ENCODE results near the gene LYZL1. TPM values are rescaled to one million over a fixed set of nuclear protein-coding genes. Genes with fewer than 3 reads are reported as not detected.
"Not testable (repeated sequence)": the region's sequence is repeated elsewhere in the genome, so short reads cannot be mapped to it uniquely, and the experiment has no call there.

The LYZL1 gene
- total RNA-seq, 1 experiment from 2014 or later = not detected

DNA sequence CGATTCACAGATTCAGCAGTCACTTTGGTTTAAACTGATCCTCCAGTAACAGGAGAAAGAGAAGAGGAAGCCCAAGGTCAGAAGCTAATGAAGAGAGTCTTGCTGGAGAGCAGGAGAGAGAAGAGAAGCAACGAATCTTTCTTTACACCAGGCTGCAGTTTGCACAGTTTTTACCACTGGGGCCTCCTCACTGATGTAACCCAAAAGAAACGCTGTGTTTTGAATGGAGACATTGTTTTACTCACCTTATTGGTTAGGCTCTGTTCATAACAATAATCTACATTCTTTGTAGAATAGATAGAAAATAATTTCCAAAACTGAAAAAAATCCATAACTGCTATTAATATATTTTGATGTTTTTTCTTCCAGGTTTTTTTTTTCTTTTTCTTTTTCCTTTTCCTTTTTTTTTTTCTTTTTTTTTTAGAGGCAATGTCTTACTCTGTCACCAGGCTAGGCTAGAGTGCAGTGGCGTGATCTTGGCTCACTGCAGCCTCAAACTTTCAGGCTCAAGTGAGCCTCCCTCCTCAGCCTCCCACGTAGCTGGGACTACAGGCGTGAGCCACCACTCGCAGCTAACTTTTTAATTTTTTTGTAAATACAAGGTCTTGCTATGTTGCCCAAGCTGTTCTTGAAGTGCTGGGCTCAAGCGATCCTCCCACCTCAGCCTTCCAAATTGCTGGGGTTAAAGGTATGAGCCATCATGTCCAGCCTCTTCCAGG lies 27.6 kb downstream of the LYZL1 start:
- Histone ChIP-seq H3K4me3 (no peak overlapping the region), H3K27me3 (no peaks in the 10 kb centered on the region), H3K9me3 (peaks cover 5% of the 10 kb centered on the region), H3K36me3 (no peaks in the 10 kb centered on the region)
- no peak for DNase-seq

DNA sequence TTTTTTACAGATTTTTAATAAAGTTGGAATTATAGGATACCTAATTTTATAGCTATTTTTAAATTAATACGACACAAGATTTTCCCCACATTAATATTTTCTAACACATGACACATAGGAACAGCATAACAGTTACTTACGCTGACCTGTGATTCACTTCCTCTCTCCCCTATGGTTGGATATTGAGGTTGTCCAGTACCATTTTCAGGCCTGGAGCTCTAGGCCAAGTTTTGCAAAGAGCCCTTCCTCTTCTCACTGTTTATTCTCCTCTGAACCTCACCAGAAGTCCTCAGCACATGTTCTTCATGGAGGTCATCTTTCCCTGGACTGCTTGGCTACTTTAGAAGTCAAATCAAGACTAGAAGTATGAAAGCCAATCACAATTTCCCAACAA lies 28.2 kb downstream of the LYZL1 start:
- no peak for DNase-seq
- Histone ChIP-seq H3K36me3 (no peaks in the 10 kb centered on the region), H3K4me3 (no peak overlapping the region), H3K27me3 (no peaks in the 10 kb centered on the region), H3K9me3 (peaks cover 5% of the 10 kb centered on the region)

DNA sequence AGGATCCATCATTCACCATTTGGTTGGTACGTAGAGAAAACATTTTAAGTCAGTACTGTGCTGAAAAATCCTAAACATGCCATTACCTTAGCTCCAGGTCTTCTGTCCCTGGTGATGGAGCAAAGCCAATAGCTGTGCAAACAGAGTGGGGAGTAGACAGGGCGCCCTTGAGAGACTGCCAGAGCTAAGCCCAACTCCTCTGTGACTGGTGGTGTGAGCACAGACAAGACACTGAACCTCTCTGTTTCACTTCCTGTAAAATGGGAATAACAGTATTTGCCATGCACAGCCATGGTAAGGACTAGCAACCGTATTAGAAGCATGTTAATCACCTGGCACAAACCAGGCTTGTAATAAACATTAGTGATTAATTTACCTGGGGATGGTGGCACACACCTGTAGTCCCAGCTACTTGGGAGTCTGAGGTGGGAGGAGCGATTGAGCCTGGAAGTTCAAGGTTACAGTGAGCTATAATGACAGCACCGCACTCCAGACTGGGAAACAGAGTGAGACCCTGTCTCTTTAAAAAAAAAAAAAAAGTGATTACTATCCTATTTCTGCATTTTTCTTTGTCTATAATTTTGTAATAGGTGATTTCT lies 28.7 kb downstream of the LYZL1 start:
- DNase-seq = no peak

DNA sequence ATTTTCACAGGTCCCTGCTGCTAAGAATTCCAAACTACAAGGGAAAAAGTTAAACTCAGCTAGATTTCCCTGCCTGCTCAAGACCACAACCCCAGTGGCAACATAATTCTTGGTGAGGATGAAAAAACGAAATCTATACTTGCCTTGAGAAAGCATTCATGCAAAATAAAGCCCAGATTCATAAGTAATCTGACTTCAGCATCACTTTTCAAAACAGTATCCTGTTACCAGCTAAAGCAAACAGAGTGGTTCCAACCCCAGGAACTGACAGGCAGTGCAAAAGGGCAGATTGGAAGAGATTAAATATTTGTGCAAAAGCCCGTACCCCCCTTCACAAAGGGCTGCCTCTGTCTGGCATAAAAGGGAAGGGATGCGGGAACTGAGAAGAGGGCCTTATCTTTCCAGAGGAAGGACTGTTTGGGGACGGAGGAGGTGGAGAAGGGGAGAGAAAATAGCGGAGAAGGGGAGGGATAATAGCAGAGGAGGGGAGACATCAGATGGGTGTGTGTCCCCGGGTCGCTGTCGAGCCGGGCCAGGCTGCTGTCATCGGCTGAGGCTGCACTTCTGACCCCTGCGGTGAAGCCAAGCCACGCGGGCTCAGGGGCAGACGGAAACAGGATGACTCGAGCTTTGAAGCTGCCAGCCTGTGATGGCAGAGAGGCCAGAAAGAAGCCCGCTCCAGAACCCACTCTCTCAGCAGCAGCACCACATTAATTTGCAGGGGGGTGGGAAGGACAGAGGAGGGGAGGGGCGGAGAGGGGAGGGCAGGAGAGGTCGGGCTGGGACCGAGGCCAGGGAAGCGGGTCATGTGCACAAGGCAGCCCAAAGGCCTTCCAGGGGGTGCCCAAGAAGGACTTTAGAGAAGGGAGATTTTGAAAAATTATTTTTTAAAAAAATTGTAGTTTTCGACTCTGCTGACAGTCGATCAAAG lies 29.5 kb downstream of the LYZL1 start:
- H3K36me3 ChIP-seq, H3K9me3 ChIP-seq, H3K4me3 ChIP-seq, H3K27me3 ChIP-seq: not testable (repeated sequence)
- DNase-seq = peak; percentile 77

More for the DNA sequence above, 28.7 kb downstream of the LYZL1 start:
- H3K9me3 ChIP-seq = peaks cover 5% of the 10 kb centered on the region
- no peaks in the 10 kb centered on the region for H3K36me3 ChIP-seq
- no peaks in the 10 kb centered on the region for H3K27me3 ChIP-seq
- no peak overlapping the region for H3K4me3 ChIP-seq

DNA sequence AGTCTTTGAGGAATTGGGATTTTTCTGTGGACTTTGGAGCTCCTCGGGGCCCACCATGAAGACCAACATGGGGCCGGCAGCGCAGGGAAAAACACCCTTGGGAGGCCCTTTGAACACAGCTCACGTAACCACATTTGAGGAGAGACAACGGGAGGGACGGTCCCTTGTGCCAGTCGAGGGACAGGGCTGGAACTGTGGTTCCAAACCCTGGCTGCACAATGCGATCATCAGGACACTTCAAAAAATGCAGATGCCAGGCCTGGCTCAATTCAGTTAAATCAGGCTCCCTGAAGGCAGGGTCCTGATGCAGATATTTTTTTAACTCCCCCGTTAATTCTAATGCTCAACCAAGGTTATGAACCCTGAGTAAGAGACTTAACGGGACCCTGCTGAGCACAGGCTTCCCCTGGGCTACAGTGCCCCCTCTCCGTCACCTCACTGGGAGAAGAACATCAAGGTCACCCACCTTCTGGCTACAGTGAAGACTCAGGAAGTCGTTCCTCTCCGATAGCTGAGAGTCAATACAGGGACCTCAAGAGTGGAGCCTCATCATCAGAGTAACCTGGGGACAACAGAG lies 30.4 kb downstream of the LYZL1 start:
- no peaks in the 10 kb centered on the region for H3K9me3 ChIP-seq
- no peak overlapping the region for H3K4me3 ChIP-seq
- DNase-seq = no peak
- no peaks in the 10 kb centered on the region for H3K36me3 ChIP-seq
- H3K27me3 ChIP-seq = no peaks in the 10 kb centered on the region

DNA sequence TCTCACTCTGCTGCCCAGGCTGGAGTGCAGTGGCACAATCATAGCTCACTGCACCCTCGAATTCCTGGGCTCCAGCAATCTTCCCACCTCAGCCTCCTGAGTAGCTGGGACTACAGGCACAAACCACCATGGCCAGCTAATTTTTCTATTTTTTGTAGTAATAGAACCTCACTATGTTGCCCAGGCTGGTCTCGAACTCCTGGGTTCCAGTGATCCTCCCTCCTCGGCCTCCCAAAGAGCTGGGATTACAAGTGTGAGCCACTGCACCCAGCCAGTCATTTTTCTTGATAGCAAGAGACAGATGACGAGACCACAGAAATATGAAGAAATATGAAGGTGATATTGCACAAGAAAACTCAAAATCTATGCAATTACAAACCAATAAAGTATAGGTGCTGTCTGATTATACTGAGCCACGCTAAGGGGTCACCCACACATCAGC lies 31.8 kb downstream of the LYZL1 start:
- not testable (repeated sequence) for H3K4me3 ChIP-seq, DNase-seq

DNA sequence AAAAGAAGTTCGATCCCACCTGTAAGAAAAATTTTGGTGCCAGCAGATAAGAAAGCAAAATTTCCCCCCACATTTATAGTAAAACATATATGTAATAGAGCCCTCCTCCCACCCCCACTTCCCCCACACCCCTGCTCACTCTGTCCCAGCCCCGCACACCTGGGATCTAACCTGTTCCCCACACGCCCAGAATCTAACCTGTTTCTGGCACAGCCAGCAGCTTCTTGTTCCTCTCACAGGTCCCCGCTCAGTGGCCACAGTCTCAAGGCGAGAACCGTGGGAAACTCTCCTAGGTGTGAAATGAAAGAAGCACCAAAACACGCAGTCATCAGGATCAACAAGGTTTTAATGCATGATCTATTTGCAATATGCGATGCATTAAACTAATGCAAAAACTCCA lies 32.8 kb downstream of the LYZL1 start:
- Histone ChIP-seq H3K27me3 (no peaks in the 10 kb centered on the region), H3K9me3 (no peaks in the 10 kb centered on the region), H3K4me3 (no peak overlapping the region), H3K36me3 (no peaks in the 10 kb centered on the region)
- no peak for DNase-seq

More for the DNA sequence above, 31.8 kb downstream of the LYZL1 start:
- H3K27me3 ChIP-seq, H3K9me3 ChIP-seq, H3K36me3 ChIP-seq: not testable (repeated sequence)

DNA sequence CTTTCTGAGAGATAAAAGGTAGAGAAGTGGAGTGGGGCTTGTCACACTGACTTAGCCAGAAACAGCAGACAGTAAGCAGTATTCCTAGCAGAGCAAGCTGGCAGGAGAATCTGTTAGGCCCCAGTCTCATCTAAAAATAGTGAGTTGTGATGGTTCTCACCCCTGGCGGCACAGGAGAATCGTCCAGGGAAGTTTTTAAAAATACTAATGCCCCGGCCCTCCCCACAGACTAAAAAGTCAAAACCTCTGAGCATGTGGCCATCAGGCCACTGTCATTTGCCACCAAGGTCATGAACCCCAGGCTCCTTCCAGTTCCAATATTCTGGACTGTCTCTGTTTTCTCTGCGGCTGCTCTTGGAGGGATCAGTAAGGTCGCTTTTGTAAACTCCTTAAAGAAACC lies 34.0 kb downstream of the LYZL1 start:
- Histone ChIP-seq H3K9me3 (peaks cover 3% of the 10 kb centered on the region; the same call in 1 of the 2 replicates), H3K4me3 (no peak overlapping the region), H3K36me3 (no peaks in the 10 kb centered on the region)

DNA sequence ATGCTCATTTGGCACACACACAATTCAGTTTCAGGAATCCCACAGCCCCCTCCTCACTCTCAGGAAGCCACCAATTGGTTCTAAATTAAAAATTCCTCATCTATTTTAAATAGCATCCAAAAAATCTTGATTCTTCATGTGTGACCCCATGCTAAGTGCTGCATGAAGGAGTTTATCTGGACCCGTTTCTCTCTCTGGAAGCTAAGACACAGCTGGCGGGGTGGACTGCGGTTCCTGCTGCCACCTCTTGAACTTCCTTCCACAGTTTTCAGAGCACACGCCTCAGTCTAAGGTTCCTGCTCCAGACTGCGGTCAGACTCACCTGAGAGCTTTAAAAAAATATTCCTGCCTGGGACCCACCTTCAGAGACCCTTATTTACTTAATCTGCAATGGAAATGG lies 34.5 kb downstream of the LYZL1 start:
- H3K36me3 ChIP-seq = no peaks in the 10 kb centered on the region
- DNase-seq = no peak

More for the DNA sequence above, 34.0 kb downstream of the LYZL1 start:
- no peaks in the 10 kb centered on the region for H3K27me3 ChIP-seq
- no peak for DNase-seq

DNA sequence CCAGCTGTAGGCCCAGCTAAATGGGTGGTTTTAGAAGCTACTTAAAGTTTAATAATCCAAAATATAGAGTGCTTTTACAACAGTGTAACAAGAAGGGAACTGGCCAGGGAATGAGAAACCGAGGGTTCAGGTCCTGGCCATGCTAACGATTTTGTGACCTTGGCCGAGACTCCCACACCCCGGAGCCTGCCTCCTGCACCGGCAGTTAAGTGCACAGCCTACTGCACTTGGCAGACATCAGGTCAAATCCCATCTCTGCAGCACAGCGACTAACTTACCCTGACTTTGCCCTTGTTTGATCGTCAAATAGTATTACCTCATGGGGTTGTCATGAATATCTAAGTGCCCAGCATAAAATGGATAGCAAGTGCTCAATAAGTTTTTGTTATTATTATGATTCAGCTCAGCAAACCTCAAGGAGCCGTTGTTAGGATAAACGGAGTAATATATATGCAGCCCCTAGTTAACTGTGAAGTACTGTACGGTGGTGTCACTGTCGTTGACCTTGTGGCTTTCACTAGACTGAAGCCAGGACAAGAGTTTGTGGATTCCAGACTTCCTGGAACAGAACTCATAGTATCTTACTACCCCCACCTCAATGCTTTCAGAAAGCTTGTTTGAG lies 35.5 kb downstream of the LYZL1 start:
- peaks cover 5% of the 10 kb centered on the region; the same call in 1 of the 2 replicates for H3K9me3 ChIP-seq
- no peaks in the 10 kb centered on the region for H3K36me3 ChIP-seq
- H3K4me3 ChIP-seq = no peak overlapping the region
- no peaks in the 10 kb centered on the region for H3K27me3 ChIP-seq
- no peak for DNase-seq

More for the DNA sequence above, 34.5 kb downstream of the LYZL1 start:
- Histone ChIP-seq H3K4me3 (no peak overlapping the region), H3K27me3 (no peaks in the 10 kb centered on the region), H3K9me3 (peaks cover 5% of the 10 kb centered on the region; the same call in 1 of the 2 replicates)

DNA sequence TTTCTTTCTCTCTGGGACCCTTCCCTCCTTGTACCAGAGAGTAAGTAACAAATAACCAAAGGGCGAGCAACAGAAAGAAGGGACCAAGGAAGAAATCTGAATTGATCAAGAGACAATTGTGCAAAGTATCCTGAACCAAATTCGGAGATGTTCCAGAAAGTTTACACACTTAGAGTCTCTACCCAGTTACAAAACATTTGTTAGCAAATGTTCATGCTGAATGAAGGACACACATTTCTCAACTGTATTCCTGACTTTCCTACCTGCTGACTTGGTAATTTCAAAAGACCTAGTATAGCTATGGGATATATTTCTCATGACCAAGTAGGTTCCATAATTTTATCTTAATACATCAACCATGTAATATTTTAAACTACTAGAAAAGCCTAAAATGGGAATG lies 37.4 kb downstream of the LYZL1 start:
- Histone ChIP-seq H3K36me3 (no peaks in the 10 kb centered on the region), H3K27me3 (no peaks in the 10 kb centered on the region), H3K9me3 (peaks cover 5% of the 10 kb centered on the region; the same call in 1 of the 2 replicates), H3K4me3 (no peak overlapping the region)
- no peak for DNase-seq

DNA sequence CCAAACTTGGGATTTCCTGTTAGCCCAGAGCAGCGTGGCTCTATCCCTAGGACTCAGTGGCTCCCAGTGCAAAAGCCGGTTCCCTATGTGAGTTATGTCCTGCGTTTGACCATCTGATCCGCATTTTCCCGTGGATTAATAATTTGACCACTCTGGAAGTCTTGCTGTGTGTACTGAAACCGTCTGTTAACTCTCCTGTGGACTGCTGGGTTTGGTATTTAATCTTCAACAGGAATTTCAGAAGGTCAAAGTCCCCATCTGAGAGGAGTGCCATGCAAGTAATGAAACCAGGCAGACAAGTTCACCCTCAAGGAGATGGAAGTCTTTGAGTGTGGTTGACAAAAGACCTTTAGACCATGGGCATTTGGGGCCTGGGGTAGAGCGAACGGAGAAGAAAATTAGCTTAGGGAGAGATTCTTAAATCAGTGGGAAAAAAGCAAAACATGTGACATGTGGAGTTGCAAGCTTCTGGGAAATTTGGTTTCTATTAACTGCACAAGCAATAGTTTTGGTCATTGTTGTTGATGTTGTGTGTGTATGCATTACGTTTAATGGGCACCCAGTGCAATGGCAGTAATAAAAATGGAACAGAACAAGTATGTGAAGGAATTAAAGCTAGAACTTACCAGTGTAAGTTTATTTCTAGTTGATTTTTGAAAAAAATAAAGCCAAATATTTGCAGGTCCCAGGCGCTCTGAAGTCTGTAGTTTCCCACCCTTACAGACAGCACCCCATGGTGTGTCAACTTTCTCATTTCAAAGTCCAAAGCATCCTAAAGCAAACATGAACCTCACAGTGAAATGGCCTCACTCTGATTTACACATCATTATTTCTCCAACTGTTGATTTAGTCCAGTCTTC lies 38.2 kb downstream of the LYZL1 start:
- H3K9me3 ChIP-seq = peaks cover 5% of the 10 kb centered on the region; the same call in 1 of the 2 replicates

DNA sequence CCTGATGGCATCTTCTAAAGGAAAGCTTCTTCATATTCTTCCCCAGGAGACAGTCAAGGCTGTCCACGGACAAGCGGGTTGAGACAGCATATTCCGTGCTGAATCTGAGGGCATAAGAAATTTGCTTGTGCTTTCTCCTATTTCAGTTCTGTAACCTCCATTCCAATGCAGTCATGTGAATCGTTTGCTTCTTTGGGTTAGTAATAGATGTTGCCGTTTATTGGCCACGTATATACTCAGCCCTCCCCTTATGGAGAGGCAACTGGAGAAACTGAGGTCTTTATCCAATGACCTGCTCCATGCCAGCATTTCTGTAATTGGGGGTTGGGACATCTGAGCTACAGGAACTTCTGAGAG lies 38.9 kb downstream of the LYZL1 start:
- H3K27me3 ChIP-seq = no peaks in the 10 kb centered on the region
- DNase-seq = no peak
- peaks cover 5% of the 10 kb centered on the region; the same call in 1 of the 2 replicates for H3K9me3 ChIP-seq
- no peaks in the 10 kb centered on the region for H3K36me3 ChIP-seq
- no peak overlapping the region for H3K4me3 ChIP-seq

More for the DNA sequence above, 38.2 kb downstream of the LYZL1 start:
- no peaks in the 10 kb centered on the region for H3K27me3 ChIP-seq
- H3K4me3 ChIP-seq = no peak overlapping the region
- DNase-seq = no peak
- no peaks in the 10 kb centered on the region for H3K36me3 ChIP-seq

DNA sequence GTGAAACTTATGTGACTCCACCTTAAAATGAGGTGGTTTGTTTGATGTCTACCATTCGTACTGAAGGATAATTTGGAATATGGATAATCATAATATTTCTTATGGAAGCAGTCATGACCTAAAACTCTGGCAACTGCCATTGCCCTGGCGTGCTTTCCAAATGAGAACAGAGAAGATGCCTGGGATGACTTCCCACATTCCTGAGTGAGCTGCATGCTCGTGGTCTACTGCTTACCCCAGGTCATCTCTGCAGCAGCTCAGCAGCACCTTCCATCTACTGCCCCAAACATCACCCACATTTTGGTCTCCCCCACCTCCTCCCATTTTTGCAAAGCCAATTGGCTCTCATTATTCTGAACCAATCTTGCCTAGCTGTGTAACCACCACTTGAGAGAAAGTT lies 40.1 kb downstream of the LYZL1 start:
- Histone ChIP-seq H3K27me3 (no peaks in the 10 kb centered on the region), H3K36me3 (no peaks in the 10 kb centered on the region), H3K9me3 (peaks cover 5% of the 10 kb centered on the region; the same call in 1 of the 2 replicates), H3K4me3 (no peak overlapping the region)
- peak; percentile 69 for DNase-seq

DNA sequence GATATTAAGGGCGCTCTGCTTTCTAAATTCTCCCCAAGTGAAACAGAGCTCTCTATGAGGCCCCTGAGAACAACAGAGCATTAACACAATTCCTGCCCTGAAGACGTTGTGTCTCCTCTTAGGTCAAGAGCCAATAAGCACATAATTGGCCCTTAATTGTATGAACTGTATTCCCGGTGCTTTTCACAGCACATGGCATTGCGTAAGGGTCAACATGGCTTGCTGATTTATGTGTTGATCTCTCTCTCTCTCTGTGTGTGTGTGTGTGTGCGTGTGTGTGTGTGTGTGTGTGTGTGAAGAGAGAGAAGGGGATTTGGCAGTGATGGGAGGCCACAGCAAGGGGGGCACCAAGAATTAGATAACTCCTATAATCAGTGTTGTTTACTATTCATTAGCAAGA lies 40.5 kb downstream of the LYZL1 start:
- Histone ChIP-seq H3K36me3 (no peaks in the 10 kb centered on the region), H3K9me3 (peaks cover 5% of the 10 kb centered on the region; the same call in 1 of the 2 replicates), H3K4me3 (no peak overlapping the region), H3K27me3 (no peaks in the 10 kb centered on the region)
- DNase-seq = no peak
